Thoracic aorta (tissue), 2 donors: ENCODE measurements around the gene S100Z. TPM values are rescaled to one million over a fixed set of nuclear protein-coding genes. Genes with fewer than 3 reads are reported as not detected.

Experiments
- ATAC-seq: fragments of 150-250 bp; one replicate; pipeline ENCODE4 v1.8.0; 2017; ENCODE audit warnings: low read depth; ENCODE audit not compliant: insufficient number of reproducible peaks, low FRiP score
- DNase-seq: peaks from one replicate; pipeline ENCODE4 v3.0.0-alpha.2; 2020; ENCODE audit warnings: low spot score
- H3K27ac ChIP-seq, 2 donors: fragments of 200-600 bp; sonication (generic); 1 replicate in 1 of 2; 2 replicates in 1 of 2; pipeline ENCODE4 v1.5.1; 2016; ENCODE audit warnings: mild to moderate bottlenecking in 2 of 2, moderate library complexity in 2 of 2
- H3K27me3 ChIP-seq: fragments of 200-600 bp; sonication (generic); replicated peaks from 2 replicates; pipeline ENCODE4 v1.6.0; 2016; ENCODE audit warnings: mild to moderate bottlenecking; ENCODE audit not compliant: insufficient read depth
- H3K36me3 ChIP-seq: fragments of 200-600 bp; sonication (generic); one replicate; pipeline ENCODE4 v1.5.1; 2016
- H3K4me1 ChIP-seq, 2 donors: fragments of 200-600 bp; sonication (generic); 1 replicate in 1 of 2; 2 replicates in 1 of 2; pipeline versions ENCODE4 v1.5.1 to v1.6.0; 2016; ENCODE audit warnings: low read depth in 2 of 2, mild to moderate bottlenecking in 1 of 2; ENCODE audit not compliant: control insufficient read depth in 1 of 2
- H3K4me3 ChIP-seq: fragments of 200-600 bp; sonication (generic); 2 replicates; pipeline ENCODE4 v1.5.1; 2016; ENCODE audit warnings: mild to moderate bottlenecking
- H3K9me3 ChIP-seq: fragments of 200-600 bp; sonication (generic); 2 replicates; pipeline ENCODE4 v1.5.1; 2016
- CTCF ChIP-seq: fragments of 200-600 bp; sonication (generic); IDR thresholded peaks from one replicate; pipeline ENCODE4 v1.5.1; 2019; ENCODE audit warnings: antibody characterized with exemption
- total RNA-seq, 2 donors: library from RNA; depleted of rRNA; stranded (reverse); fragments of >200 nt; gene quantifications; one replicate each; pipeline versions ENCODE4 v1.1.0 to v1.2.3, GENCODE V29; 2016

Gene S100Z
- total RNA-seq, 2 donors from 2014 or later = not detected

GRCh38 chr5:76805821-76806505 is 43.9 kb upstream of the S100Z start:
- TF ChIP-seq CTCF = no peak
- Histone ChIP-seq H3K4me1 (peaks cover 0 to 10% of the 10 kb centered on the region in 2 donors), H3K4me3 (no peak overlapping the region), H3K27me3 (no peaks in the 10 kb centered on the region), H3K36me3 (no peaks in the 10 kb centered on the region), H3K27ac (no peak overlapping the region), H3K9me3 (no peaks in the 10 kb centered on the region)
- no peak for ATAC-seq
- no peak for DNase-seq

GRCh38 chr5:76807296-76807695 is 42.5 kb upstream of the S100Z start:
- TF ChIP-seq CTCF = no peak
- no peak overlapping the region for H3K4me3 ChIP-seq
- ATAC-seq = no peak

GRCh38 chr5:76808141-76808691 is 41.6 kb upstream of the S100Z start:
- ATAC-seq = no peak
- H3K4me3 ChIP-seq = no peak overlapping the region
- TF ChIP-seq CTCF = no peak
- no peaks in the 10 kb centered on the region for H3K27me3 ChIP-seq
- H3K36me3 ChIP-seq = no peaks in the 10 kb centered on the region
- no peaks in the 10 kb centered on the region for H3K9me3 ChIP-seq
- no peak for DNase-seq
- no peak overlapping the region for H3K27ac ChIP-seq
- H3K4me1 ChIP-seq = peaks cover 0 to 10% of the 10 kb centered on the region in 2 donors

More at GRCh38 chr5:76807296-76807695, 42.5 kb upstream of the S100Z start:
- no peaks in the 10 kb centered on the region for H3K9me3 ChIP-seq
- DNase-seq = no peak
- no peak overlapping the region for H3K27ac ChIP-seq
- H3K36me3 ChIP-seq = no peaks in the 10 kb centered on the region
- H3K27me3 ChIP-seq = no peaks in the 10 kb centered on the region
- peaks cover 0 to 10% of the 10 kb centered on the region in 2 donors for H3K4me1 ChIP-seq

DNA sequence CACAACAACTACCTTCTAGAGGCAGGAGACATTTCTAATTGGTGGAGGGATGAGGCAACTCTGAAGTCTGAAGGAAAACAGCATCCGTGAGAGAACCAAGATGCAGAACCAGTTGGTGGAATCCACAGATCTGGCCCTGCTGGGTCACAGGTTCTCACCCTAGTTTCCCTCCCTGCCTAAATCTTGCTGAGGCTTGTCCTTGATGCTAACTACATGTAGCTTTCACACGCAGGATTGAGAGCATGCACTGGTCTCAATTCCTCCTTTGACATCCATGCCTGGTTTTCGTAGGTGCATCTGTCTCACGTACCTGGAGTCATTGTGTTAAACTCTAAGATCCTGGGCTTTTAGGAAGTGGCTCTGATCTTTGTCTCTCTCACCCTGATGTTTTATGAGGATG is 40.7 kb upstream of the S100Z start:
- Histone ChIP-seq H3K27me3 (no peaks in the 10 kb centered on the region), H3K27ac (no peak overlapping the region), H3K9me3 (no peaks in the 10 kb centered on the region), H3K4me3 (no peak overlapping the region), H3K36me3 (no peaks in the 10 kb centered on the region), H3K4me1 (peaks cover 0 to 10% of the 10 kb centered on the region in 2 donors)
- no peak for TF ChIP-seq CTCF
- no peak for ATAC-seq
- DNase-seq = no peak

GRCh38 chr5:76810236-76810635 is 39.6 kb upstream of the S100Z start:
- TF ChIP-seq CTCF = no peak
- DNase-seq = no peak
- peaks cover 0 to 10% of the 10 kb centered on the region in 2 donors for H3K4me1 ChIP-seq
- H3K4me3 ChIP-seq = no peak overlapping the region
- H3K36me3 ChIP-seq = no peaks in the 10 kb centered on the region
- H3K27me3 ChIP-seq = no peaks in the 10 kb centered on the region
- H3K9me3 ChIP-seq = no peaks in the 10 kb centered on the region
- no peak for ATAC-seq
- H3K27ac ChIP-seq = no peak overlapping the region
